Stomach (tissue), 9 donors: ENCODE data around the gene PDE4D. TPM values are rescaled to one million over a fixed set of nuclear protein-coding genes. Genes with fewer than 3 reads are reported as not detected.

Experiments
- DNase-seq, 2 donors: peaks; one replicate each; pipeline versions ENCODE4 v3.0.0 to v3.0.0-alpha.2; 2013 to 2019
- H3K27ac ChIP-seq, 5 donors: fragments of 200-600 bp in 4 of 5; sonication (generic) in 4 of 5; one replicate each; pipeline ENCODE4 v1.5.1; 2013 to 2019; ENCODE audit warnings: mild to moderate bottlenecking in 1 of 5, moderate library complexity in 1 of 5
- H3K27me3 ChIP-seq, 3 donors: fragments of 200-600 bp; sonication (generic); one replicate each; pipeline ENCODE4 v1.5.1; 2017 to 2019; ENCODE audit warnings: mixed run types in 1 of 3
- H3K36me3 ChIP-seq, 4 donors: fragments of 200-600 bp; sonication (generic); 1 replicate in 3 of 4; 2 replicates in 1 of 4; pipeline ENCODE4 v1.5.1; 2016 to 2019
- H3K4me1 ChIP-seq, 4 donors: fragments of 200-600 bp; sonication (generic); one replicate each; pipeline ENCODE4 v1.5.1; 2016 to 2019
- H3K4me3 ChIP-seq, 4 donors: fragments of 200-600 bp; sonication (generic) in 3 of 4; one replicate each; pipeline ENCODE4 v1.5.1; 2016 to 2019; ENCODE audit warnings: mild to moderate bottlenecking in 1 of 4
- H3K9me3 ChIP-seq, 4 donors: fragments of 200-600 bp; sonication (generic); one replicate each; pipeline ENCODE4 v1.5.1; 2016 to 2019
- CTCF ChIP-seq, 7 experiments: fragments of 450-650 bp in 4 of 7; fragments of 200-600 bp in 3 of 7; sonication (generic) in 3 of 7; IDR thresholded peaks; one replicate each; pipeline ENCODE4 v1.5.1; 2016 to 2019; ENCODE audit warnings: antibody characterized with exemption in 7 of 7, control low read depth in 2 of 7, mild to moderate bottlenecking in 1 of 7
- EP300 ChIP-seq: sonication (generic); formaldehyde crosslinking; IDR thresholded peaks from one replicate; pipeline ENCODE4 v1.6.1; 2017; ENCODE audit warnings: antibody characterized with exemption
- POLR2A ChIP-seq, 4 donors: fragments of 450-650 bp; IDR thresholded peaks; one replicate each; pipeline ENCODE4 v1.6.1; 2016; ENCODE audit warnings: antibody characterized with exemption in 4 of 4, control low read depth in 2 of 4, mild to moderate bottlenecking in 1 of 4, moderate library complexity in 1 of 4
- POLR2AphosphoS5 ChIP-seq, 3 donors: sonication (generic); formaldehyde crosslinking; IDR thresholded peaks; one replicate each; pipeline ENCODE4 v1.6.1; 2016; ENCODE audit warnings: antibody characterized with exemption in 3 of 3
- WGBS, 5 donors: extraction: QIAGEN DNeasy Blood & Tissue Kit in 3 of 5; methylation state at CpG; one replicate each; pipeline versions ENCODE4 v1.1.5 to v1.1.7; 2013 to 2018; 5-methylcytosine and 5-hydroxymethylcytosine counted together
- intact Hi-C: fragments of 100-400 bp; cut with DNase I; formaldehyde crosslinking; loops from one replicate; pipeline ENCODE4 v1.15.1; 2023; ENCODE audit warnings: low total_unique reads
- polyA plus RNA-seq, 3 donors: library from polyadenylated mRNA; stranded (reverse); fragments of 200-250 nt; gene quantifications; one replicate each; pipeline ENCODE4 v1.2.3, GENCODE V29; 2013
- total RNA-seq, 5 donors: library from RNA; depleted of rRNA; stranded (reverse); fragments of >200 nt; gene quantifications; one replicate each; pipeline versions ENCODE4 v1.1.0 to v1.2.3, GENCODE V29; 2014 to 2016
- donor health status: healthy with polysubstance abuse.
- donor health status: Bipolar disorder and iron deficiency.
- donor health status: healthy.

The PDE4D gene
- total and polyA plus RNA-seq, 8 donors: 3.1 to 147 (median 97.3) TPM

DNA sequence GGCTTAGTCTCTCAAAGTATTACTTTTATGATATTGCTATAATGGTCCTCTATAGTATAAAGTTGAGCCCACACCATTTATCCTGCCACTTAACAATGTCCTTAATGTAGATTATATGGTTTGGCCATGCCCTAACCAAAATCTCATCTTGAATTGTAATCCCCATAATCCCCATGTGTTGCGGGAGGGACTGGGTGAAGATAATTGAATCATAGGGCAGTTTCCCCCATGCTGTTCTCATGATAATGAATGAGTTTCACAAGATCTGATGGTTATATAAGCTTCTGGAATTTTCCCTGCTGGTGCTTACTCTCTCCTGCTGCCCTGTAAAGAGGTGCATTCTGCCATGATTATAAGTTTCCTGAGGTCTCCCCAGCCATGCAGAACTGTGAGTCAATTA lies 811.8 kb downstream of the PDE4D start:
- no peak for DNase-seq
- TF ChIP-seq CTCF (IDR thresholded peaks at IDR 0.05) (no peak), POLR2AphosphoS5 (IDR thresholded peaks at IDR 0.05) (no peak), POLR2A (IDR thresholded peaks at IDR 0.05) (no peak), EP300 (no peak)
- Histone ChIP-seq H3K27ac (no peak overlapping the region), H3K4me1 (peaks cover 0 to 11% (median 4%) of the 10 kb centered on the region in 4 donors), H3K4me3 (no peak overlapping the region), H3K36me3 (no peaks in the 10 kb centered on the region), H3K27me3 (no peaks in the 10 kb centered on the region), H3K9me3 (no peaks in the 10 kb centered on the region)
- intact Hi-C loops: no loop called here
- 98 to 100% (median 100%) methylated on average over 1 of the region's 1 CpG for WGBS, 5 donors

GRCh38 chr5:59079622-59080620 lies 813.6 kb downstream of the PDE4D start:
- TF ChIP-seq POLR2A (IDR thresholded peaks at IDR 0.05): no peak
- no peak for TF ChIP-seq EP300
- peak; percentile 68 to 94 (median 77) for TF ChIP-seq POLR2AphosphoS5 (IDR thresholded peaks at IDR 0.05)
- no peaks in the 10 kb centered on the region for H3K9me3 ChIP-seq
- peaks cover 0 to 11% (median 4%) of the 10 kb centered on the region in 4 donors for H3K4me1 ChIP-seq
- H3K27ac ChIP-seq: peak overlapping the region in 3 of 5 donors; percentile 3 to 69 (median 66)
- WGBS, 5 donors: 61 to 75% (median 68%) methylated on average over 7 of the region's 7 CpGs
- peak in 1 of 2 donors; percentile 60 for DNase-seq
- H3K27me3 ChIP-seq: no peaks in the 10 kb centered on the region
- intact Hi-C loops: no loop called here
- H3K4me3 ChIP-seq: no peak overlapping the region
- H3K36me3 ChIP-seq: no peaks in the 10 kb centered on the region

DNA sequence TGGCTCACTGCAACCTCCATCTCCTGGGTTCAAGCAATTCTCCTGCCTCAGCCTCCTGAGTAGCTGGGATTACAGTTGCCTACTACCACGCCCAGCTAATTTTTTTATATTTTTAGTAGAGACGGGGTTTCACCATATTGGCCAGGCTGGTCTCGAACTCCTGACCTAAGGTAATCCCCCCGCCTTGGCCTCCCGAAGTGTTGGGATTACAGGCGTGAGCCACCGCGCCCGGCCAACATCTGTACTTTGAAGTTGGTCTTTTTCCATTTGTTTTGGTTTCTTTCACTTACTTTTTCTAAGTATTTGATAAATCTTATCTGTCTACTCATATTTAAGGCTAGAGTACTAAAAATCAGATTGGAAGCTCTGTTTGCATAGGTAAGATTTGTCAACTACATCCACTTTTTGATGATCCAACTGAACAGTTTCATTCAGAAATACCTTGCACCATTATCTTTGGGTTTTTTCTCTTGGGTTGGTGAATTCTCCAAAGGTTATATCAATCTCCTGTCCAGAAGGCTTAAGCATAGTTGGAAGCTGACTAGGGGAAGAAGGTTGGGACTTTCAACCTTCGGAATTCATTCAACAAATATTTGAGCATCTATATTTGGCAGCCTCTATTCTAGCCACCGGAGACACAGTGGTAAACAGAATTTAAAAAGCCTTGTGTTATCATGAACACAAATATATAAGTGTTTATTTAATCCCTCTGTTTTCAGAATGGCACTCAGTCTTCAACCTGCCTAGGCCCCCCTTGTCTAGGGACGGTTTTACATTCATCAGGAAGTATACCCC lies 821.6 kb downstream of the PDE4D start:
- no peak for DNase-seq
- no peak overlapping the region for H3K27ac ChIP-seq
- no peak for TF ChIP-seq POLR2A (IDR thresholded peaks at IDR 0.05)
- TF ChIP-seq CTCF (IDR thresholded peaks at IDR 0.05): no peak
- no peak for TF ChIP-seq POLR2AphosphoS5 (IDR thresholded peaks at IDR 0.05)
- no peak for TF ChIP-seq EP300
- H3K27me3 ChIP-seq: no peaks in the 10 kb centered on the region
- H3K4me3 ChIP-seq: no peak overlapping the region
- WGBS, 5 donors: 76 to 86% (median 83%) methylated on average over 12 of the region's 12 CpGs
- H3K36me3 ChIP-seq: no peaks in the 10 kb centered on the region
- peaks cover 0 to 15% (median 3%) of the 10 kb centered on the region in 4 donors for H3K4me1 ChIP-seq
- intact Hi-C loops: no loop called here
- H3K9me3 ChIP-seq: no peaks in the 10 kb centered on the region

DNA sequence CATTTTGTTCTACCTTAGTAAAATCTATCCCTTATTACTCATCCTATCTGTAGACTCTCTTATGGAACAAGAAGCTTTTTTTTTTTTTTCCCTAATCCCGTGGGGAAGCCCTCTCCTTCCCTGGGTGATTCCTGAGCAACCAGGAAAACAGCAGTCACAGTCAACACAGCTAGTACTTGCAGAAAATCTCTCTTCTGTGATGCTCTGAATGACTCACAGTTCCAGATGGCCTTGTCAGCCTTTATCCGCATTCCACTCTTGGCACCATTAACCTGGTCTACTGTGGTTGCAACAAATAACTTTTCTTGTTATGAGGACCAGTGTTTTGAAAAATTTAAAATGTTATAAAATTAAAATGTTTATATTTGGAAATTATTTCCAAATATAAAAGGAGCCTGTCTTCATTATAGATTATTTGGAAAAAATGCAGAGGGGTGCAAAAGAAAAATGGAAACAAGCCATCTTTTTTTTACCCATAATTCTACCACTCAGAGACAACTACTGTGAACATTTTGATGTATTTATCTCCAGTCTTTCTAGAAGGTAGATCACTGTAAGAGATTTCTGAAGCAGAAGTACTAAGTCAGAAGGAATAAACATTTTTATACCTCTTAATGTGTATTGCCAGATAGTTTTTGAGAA lies 824.0 kb downstream of the PDE4D start:
- intact Hi-C loops: no loop called here

More for the DNA sequence above, 824.0 kb downstream of the PDE4D start:
- Histone ChIP-seq H3K27ac (peak overlapping the region in 3 of 5 donors; percentile 20 to 30 (median 21)), H3K4me1 (peaks cover 0 to 16% (median 6%) of the 10 kb centered on the region in 4 donors), H3K27me3 (no peaks in the 10 kb centered on the region), H3K36me3 (no peaks in the 10 kb centered on the region), H3K9me3 (no peaks in the 10 kb centered on the region), H3K4me3 (no peak overlapping the region)
- no peak for TF ChIP-seq POLR2A (IDR thresholded peaks at IDR 0.05)
- TF ChIP-seq POLR2AphosphoS5 (IDR thresholded peaks at IDR 0.05): peak in 2 of 3 donors; percentile 41 to 77
- peak in 1 of 2 donors; percentile 59 for DNase-seq
- 48 to 76% (median 54%) methylated on average over 2 of the region's 2 CpGs for WGBS, 5 donors
